Measurements from ENCODE around the gene LATS1.

GRCh38 chr6:149628875-149629510 lies 88.9 kb downstream of the LATS1 start:
- TF ChIP-seq, protein P1, sequence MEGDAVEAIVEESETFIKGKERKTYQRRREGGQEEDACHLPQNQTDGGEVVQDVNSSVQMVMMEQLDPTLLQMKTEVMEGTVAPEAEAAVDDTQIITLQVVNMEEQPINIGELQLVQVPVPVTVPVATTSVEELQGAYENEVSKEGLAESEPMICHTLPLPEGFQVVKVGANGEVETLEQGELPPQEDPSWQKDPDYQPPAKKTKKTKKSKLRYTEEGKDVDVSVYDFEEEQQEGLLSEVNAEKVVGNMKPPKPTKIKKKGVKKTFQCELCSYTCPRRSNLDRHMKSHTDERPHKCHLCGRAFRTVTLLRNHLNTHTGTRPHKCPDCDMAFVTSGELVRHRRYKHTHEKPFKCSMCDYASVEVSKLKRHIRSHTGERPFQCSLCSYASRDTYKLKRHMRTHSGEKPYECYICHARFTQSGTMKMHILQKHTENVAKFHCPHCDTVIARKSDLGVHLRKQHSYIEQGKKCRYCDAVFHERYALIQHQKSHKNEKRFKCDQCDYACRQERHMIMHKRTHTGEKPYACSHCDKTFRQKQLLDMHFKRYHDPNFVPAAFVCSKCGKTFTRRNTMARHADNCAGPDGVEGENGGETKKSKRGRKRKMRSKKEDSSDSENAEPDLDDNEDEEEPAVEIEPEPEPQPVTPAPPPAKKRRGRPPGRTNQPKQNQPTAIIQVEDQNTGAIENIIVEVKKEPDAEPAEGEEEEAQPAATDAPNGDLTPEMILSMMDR (IDR thresholded peaks at IDR 0.05; ENCODE audit: poor library complexity, severe bottlenecking) = no peak
- no peak for TF ChIP-seq EP300 (conservative IDR thresholded peaks at IDR 0.05; ENCODE audit: poor library complexity, severe bottlenecking)
- TF ChIP-seq MXI1 (conservative IDR thresholded peaks at IDR 0.05; ENCODE audit: poor library complexity, severe bottlenecking) = no peak
- no peak for TF ChIP-seq TAF1 (IDR thresholded peaks at IDR 0.05; ENCODE audit: low read depth)

Measured in neural cell (in vitro differentiated cells).